Lower lobe of right lung (tissue), 2 donors: Measurements from ENCODE around the gene ZMYM5. TPM values are rescaled to one million over a fixed set of nuclear protein-coding genes. Genes with fewer than 3 reads are reported as not detected.
"Not testable (repeated sequence)": the region's sequence is repeated elsewhere in the genome, so short reads cannot be mapped to it uniquely, and the experiment has no call there.

ENCODE experiments used
- ATAC-seq, 2 donors: fragments of 200-7000 bp; cut with Tn5 transposase; one replicate each; pipeline ENCODE4 v1.9.1; 2020 to 2022; ENCODE audit warnings: mild to moderate bottlenecking in 2 of 2, moderate library complexity in 2 of 2
- DNase-seq: peaks from one replicate; pipeline ENCODE4 v3.0.0-alpha.2; 2020
- H3K27ac ChIP-seq: fragments of 200-600 bp; one replicate; pipeline ENCODE4 v1.8.0; 2022
- H3K27me3 ChIP-seq: fragments of 200-600 bp; one replicate; pipeline ENCODE4 v1.8.0; 2022; ENCODE audit warnings: low read depth
- H3K36me3 ChIP-seq: fragments of 200-600 bp; one replicate; pipeline ENCODE4 v1.8.0; 2022; ENCODE audit warnings: mild to moderate bottlenecking
- H3K4me1 ChIP-seq: fragments of 200-600 bp; one replicate; pipeline ENCODE4 v1.8.0; 2022
- H3K4me3 ChIP-seq: fragments of 200-600 bp; one replicate; pipeline ENCODE4 v1.8.0; 2022; ENCODE audit warnings: mild to moderate bottlenecking
- H3K9me3 ChIP-seq: fragments of 200-600 bp; one replicate; pipeline ENCODE4 v1.8.0; 2022
- intact Hi-C: fragments of 100-400 bp; cut with DNase I; formaldehyde crosslinking; loops from one replicate; pipeline ENCODE4 v1.11.0; 2022
- total RNA-seq: library from RNA; stranded (reverse); fragmentation: NEBNext Ultra II Directional; extraction: Animal tissue kit (Norgen Biotek cat#: 25700); gene quantifications from one replicate; pipeline ENCODE4 v1.2.1, GENCODE V29; 2021
- TF ChIP-seq, protein P1 (sequence below): fragments of 200-600 bp; IDR thresholded peaks from one replicate; pipeline ENCODE4 v1.8.0; 2022; ENCODE audit warnings: antibody characterized with exemption, mild to moderate bottlenecking
- donor health status: DM: no; HTN: yes; CAD: no; lungs with severe emphysema.

ZMYM5 gene
- total RNA-seq, 1 donor from 2014 or later, result 10.9 TPM

DNA sequence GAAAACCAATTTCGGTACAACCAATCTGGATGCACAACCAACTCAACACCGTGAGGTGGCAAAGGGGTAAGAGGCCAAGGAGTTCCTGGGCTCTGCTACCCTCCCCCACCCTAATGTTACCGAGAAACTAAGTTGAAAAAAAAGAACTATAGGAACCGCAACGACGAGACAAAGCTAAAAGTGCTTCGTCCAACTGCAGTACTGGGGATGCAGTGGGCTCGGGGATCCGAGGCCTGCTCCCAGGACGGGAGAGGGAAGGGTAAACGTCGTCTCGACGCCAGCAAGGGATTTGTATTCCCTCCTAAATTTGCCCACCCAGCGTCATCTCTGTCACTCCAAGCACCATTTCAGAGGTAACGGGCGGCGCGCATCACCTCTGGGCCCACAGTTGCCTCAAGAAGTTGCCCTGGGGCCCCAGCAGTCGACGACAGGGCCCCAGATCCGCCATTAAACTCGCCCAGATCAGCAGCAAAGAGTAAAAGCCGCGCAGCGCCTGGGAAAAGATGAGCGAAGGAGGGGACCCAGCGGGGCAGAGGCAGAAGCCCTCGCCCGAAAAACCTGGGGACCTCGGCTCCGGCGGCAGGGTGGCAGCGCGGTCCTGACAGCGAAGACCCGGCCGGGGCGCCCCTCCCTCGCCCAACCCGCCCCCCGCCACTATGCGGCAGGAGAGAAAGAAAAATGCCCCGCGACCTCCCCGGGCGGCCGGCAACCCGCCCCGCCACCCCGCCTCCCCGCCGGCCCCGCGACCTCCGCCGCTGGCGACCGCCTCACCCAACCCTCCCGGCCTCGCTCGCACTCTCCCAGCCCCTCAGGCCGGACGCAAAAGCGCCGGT is 752 bp downstream of the ZMYM5 start:
- peaks cover 22% of the 10 kb centered on the region for H3K4me1 ChIP-seq
- intact Hi-C loops, result no loop called here
- H3K36me3 ChIP-seq, result no peaks in the 10 kb centered on the region
- H3K4me3 ChIP-seq, result peak overlapping the region; percentile 89
- H3K27ac ChIP-seq, result peak overlapping the region; percentile 100
- ATAC-seq (peak in 1 of 2 donors; percentile 21), DNase-seq (peak; percentile 56)
- TF ChIP-seq, protein P1, sequence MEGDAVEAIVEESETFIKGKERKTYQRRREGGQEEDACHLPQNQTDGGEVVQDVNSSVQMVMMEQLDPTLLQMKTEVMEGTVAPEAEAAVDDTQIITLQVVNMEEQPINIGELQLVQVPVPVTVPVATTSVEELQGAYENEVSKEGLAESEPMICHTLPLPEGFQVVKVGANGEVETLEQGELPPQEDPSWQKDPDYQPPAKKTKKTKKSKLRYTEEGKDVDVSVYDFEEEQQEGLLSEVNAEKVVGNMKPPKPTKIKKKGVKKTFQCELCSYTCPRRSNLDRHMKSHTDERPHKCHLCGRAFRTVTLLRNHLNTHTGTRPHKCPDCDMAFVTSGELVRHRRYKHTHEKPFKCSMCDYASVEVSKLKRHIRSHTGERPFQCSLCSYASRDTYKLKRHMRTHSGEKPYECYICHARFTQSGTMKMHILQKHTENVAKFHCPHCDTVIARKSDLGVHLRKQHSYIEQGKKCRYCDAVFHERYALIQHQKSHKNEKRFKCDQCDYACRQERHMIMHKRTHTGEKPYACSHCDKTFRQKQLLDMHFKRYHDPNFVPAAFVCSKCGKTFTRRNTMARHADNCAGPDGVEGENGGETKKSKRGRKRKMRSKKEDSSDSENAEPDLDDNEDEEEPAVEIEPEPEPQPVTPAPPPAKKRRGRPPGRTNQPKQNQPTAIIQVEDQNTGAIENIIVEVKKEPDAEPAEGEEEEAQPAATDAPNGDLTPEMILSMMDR, result no peak
- H3K27me3 ChIP-seq, result no peaks in the 10 kb centered on the region
- H3K9me3 ChIP-seq, result no peaks in the 10 kb centered on the region

DNA sequence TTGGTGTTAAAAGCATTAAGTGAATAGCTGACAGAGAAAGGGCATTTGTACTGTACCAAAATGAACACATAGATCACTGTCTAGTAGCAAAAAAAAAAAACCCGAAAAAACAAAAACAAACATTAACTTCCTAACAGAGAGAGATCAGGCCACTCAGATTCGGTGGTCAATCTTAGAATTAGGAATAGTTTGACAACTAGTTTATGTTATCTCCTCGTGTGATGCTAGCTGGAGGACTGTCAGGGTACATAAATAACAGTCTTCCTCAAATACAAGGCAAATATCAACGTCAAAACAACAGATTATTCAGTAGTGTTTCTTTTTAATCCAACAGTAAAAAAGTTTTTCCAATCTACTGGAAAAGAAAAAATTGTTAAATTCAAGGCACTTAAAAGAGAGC is 1.7 kb downstream of the ZMYM5 start:
- intact Hi-C loops, result no loop called here
- Histone ChIP-seq H3K9me3 (no peaks in the 10 kb centered on the region), H3K27me3 (no peaks in the 10 kb centered on the region), H3K36me3 (no peaks in the 10 kb centered on the region), H3K4me3 (peak overlapping the region; percentile 89), H3K27ac (peak overlapping the region; percentile 100), H3K4me1 (peaks cover 22% of the 10 kb centered on the region)
- DNase-seq (no peak), ATAC-seq (no peak)
- TF ChIP-seq, protein P1, result no peak

DNA sequence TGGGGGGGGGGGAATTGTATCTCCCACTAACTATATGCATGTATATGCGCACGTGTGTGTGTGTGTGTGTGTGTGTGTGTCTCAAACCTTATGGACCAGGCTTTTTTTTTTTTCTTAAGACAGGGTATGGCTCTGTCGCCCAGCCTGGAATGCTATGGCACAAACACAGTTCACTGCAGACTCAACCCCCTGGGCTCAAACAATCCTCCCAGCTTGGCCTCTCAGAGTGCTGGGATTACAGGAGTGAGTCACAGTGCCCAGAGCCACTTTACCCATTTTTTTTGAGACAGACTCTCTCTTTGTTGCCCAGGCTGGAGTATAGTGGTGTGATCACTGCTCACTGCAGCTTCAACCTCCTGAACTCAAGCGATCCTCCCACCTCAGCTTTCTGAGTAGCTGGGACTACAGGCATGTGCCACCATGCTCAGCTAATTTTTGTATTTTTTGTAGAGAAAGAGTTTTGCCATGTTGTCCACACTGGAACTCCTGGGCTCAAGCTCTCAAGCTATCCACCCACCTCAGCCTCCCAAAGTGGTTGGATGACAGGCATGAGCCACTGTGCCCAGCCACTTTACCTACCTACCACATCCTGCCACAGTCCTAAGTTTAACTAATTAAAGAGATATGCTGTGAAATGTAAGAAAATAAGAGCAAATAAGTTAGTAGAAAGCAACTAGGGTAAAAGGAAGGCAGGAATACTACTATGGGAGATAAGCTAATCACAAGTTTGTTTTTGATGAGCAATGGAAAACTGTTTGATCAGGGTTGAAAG is 2.4 kb downstream of the ZMYM5 start:
- TF ChIP-seq, protein P1, result no peak
- H3K4me1 ChIP-seq, result peaks cover 22% of the 10 kb centered on the region
- intact Hi-C loops, result no loop called here
- ATAC-seq, result no peak
- H3K27me3 ChIP-seq, result no peaks in the 10 kb centered on the region
- DNase-seq, result no peak
- H3K4me3 ChIP-seq, result peak overlapping the region; percentile 19
- no peaks in the 10 kb centered on the region for H3K9me3 ChIP-seq
- H3K27ac ChIP-seq, result peak overlapping the region; percentile 24
- peaks cover 1% of the 10 kb centered on the region for H3K36me3 ChIP-seq

DNA sequence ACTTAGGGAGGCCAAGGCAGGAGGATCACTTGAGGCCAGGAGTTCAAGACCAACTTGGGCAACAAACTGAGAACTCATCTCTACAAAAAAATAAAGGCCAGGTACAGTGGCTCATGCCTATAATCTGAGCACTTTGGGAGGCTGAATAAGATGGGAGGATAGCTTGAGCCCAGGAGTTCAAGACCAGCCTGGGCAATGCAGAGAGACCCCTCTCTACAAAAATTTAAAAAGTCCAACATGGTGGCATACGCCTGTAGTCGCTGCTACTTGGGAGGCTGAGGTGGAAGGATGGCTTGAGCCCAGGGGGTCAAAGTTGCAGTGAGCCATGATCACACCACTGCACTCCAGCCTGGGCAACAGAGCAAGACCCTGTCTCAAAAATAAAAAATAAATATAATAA is 5.8 kb downstream of the ZMYM5 start:
- ATAC-seq, H3K27me3 ChIP-seq, DNase-seq, H3K9me3 ChIP-seq, intact Hi-C loops, H3K4me3 ChIP-seq, H3K27ac ChIP-seq: not testable (repeated sequence)
- Histone ChIP-seq H3K36me3 (peaks cover 20% of the 10 kb centered on the region), H3K4me1 (peaks cover 16% of the 10 kb centered on the region)

GRCh38 chr13:19852766-19853165 is 10.7 kb downstream of the ZMYM5 start:
- ATAC-seq (no peak), DNase-seq (no peak)
- Histone ChIP-seq H3K36me3 (peaks cover 67% of the 10 kb centered on the region), H3K27ac (no peak overlapping the region), H3K4me3 (no peak overlapping the region), H3K4me1 (no peaks in the 10 kb centered on the region), H3K9me3 (no peaks in the 10 kb centered on the region), H3K27me3 (no peaks in the 10 kb centered on the region)
- TF ChIP-seq, protein P1, result no peak
- intact Hi-C loops, result no loop called here

GRCh38 chr13:19845758-19846157 is 17.7 kb downstream of the ZMYM5 start:
- H3K27ac ChIP-seq, result no peak overlapping the region
- ATAC-seq (peak in 1 of 2 donors; percentile 61), DNase-seq (no peak)
- H3K4me3 ChIP-seq, result no peak overlapping the region
- peaks cover 46% of the 10 kb centered on the region for H3K36me3 ChIP-seq
- H3K9me3 ChIP-seq, result no peaks in the 10 kb centered on the region
- H3K4me1 ChIP-seq, result peaks cover 9% of the 10 kb centered on the region
- intact Hi-C loops, result no loop called here
- TF ChIP-seq, protein P1, result no peak
- no peaks in the 10 kb centered on the region for H3K27me3 ChIP-seq
